Body of pancreas (tissue), 4 donors: ENCODE data around the gene RAB11FIP4. TPM values are rescaled to one million over a fixed set of nuclear protein-coding genes. Genes with fewer than 3 reads are reported as not detected.

Source experiments
- ATAC-seq: fragments of 150-250 bp; one replicate; pipeline ENCODE4 v1.9.1; 2016
- DNase-seq, 4 donors: peaks; one replicate each; pipeline ENCODE4 v3.0.0-alpha.2; 2019
- H3K27ac ChIP-seq, 4 donors: fragments of 200-600 bp; sonication (generic); 1 replicate in 3 of 4; 2 replicates in 1 of 4; pipeline versions ENCODE4 v1.5.1 to v1.6.1; 2016 to 2019; ENCODE audit warnings: mild to moderate bottlenecking in 1 of 4, mixed read lengths in 1 of 4, moderate library complexity in 1 of 4
- H3K27me3 ChIP-seq, 2 donors: fragments of 200-600 bp; sonication (generic); one replicate each; pipeline ENCODE4 v1.6.0; 2016; ENCODE audit warnings: mild to moderate bottlenecking in 1 of 2
- H3K36me3 ChIP-seq, 2 donors: fragments of 200-600 bp; sonication (generic); replicated peaks in 1 of 2; 2 replicates each; pipeline ENCODE4 v1.5.1; 2016; ENCODE audit warnings: low read depth in 2 of 2; ENCODE audit not compliant: insufficient read depth in 1 of 2
- H3K4me1 ChIP-seq: fragments of 200-600 bp; sonication (generic); one replicate; pipeline ENCODE4 v1.6.0; 2016
- H3K4me3 ChIP-seq, 2 donors: fragments of 200-600 bp; sonication (generic); 1 replicate in 1 of 2; 2 replicates in 1 of 2; pipeline ENCODE4 v1.5.1; 2016 to 2019
- H3K9me3 ChIP-seq, 3 donors: fragments of 200-600 bp; sonication (generic); 1 replicate in 2 of 3; 2 replicates in 1 of 3; pipeline ENCODE4 v1.5.1; 2016
- POLR2A ChIP-seq, 3 donors: fragments of 450-650 bp; IDR thresholded peaks; one replicate each; pipeline ENCODE4 v1.6.1; 2016; ENCODE audit warnings: antibody characterized with exemption in 3 of 3, mild to moderate bottlenecking in 2 of 3
- WGBS, 2 donors: methylation state at CpG; one replicate each; pipeline ENCODE4 v1.1.5; 2017; 5-methylcytosine and 5-hydroxymethylcytosine counted together
- intact Hi-C: fragments of 100-400 bp; cut with DNase I; formaldehyde crosslinking; loops from one replicate; pipeline ENCODE4 v1.15.1; 2023
- total RNA-seq, 2 donors: library from RNA; depleted of rRNA; stranded (reverse); fragments of >200 nt; gene quantifications; one replicate each; pipeline ENCODE4 v1.1.0, GENCODE V29; 2016
- TF ChIP-seq, protein P1 (sequence below), 7 experiments: fragments of 450-650 bp in 4 of 7; fragments of 200-600 bp in 3 of 7; sonication (generic) in 3 of 7; IDR thresholded peaks; one replicate each; pipeline ENCODE4 v1.5.1; 2016 to 2019; ENCODE audit warnings: antibody characterized with exemption in 7 of 7

Gene RAB11FIP4
- total RNA-seq, 2 donors from 2014 or later = 37.2 to 38.7 TPM

GRCh38 chr17:31398381-31399311 is 7.2 kb downstream of the RAB11FIP4 start:
- no peaks in the 10 kb centered on the region for H3K36me3 ChIP-seq
- DNase-seq (peak in 1 of 4 donors; percentile 8), ATAC-seq (no peak)
- no peak overlapping the region for H3K27ac ChIP-seq
- 74% methylated on average over 18 to 20 of the region's 21 CpGs for WGBS, 2 donors
- H3K9me3 ChIP-seq = no peaks in the 10 kb centered on the region
- TF ChIP-seq, protein P1, sequence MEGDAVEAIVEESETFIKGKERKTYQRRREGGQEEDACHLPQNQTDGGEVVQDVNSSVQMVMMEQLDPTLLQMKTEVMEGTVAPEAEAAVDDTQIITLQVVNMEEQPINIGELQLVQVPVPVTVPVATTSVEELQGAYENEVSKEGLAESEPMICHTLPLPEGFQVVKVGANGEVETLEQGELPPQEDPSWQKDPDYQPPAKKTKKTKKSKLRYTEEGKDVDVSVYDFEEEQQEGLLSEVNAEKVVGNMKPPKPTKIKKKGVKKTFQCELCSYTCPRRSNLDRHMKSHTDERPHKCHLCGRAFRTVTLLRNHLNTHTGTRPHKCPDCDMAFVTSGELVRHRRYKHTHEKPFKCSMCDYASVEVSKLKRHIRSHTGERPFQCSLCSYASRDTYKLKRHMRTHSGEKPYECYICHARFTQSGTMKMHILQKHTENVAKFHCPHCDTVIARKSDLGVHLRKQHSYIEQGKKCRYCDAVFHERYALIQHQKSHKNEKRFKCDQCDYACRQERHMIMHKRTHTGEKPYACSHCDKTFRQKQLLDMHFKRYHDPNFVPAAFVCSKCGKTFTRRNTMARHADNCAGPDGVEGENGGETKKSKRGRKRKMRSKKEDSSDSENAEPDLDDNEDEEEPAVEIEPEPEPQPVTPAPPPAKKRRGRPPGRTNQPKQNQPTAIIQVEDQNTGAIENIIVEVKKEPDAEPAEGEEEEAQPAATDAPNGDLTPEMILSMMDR (IDR thresholded peaks at IDR 0.05) = no peak
- no peak for TF ChIP-seq POLR2A (IDR thresholded peaks at IDR 0.05)
- no peak overlapping the region for H3K4me3 ChIP-seq
- no peaks in the 10 kb centered on the region for H3K4me1 ChIP-seq
- intact Hi-C loops = no loop called here
- H3K27me3 ChIP-seq = no peaks in the 10 kb centered on the region

DNA sequence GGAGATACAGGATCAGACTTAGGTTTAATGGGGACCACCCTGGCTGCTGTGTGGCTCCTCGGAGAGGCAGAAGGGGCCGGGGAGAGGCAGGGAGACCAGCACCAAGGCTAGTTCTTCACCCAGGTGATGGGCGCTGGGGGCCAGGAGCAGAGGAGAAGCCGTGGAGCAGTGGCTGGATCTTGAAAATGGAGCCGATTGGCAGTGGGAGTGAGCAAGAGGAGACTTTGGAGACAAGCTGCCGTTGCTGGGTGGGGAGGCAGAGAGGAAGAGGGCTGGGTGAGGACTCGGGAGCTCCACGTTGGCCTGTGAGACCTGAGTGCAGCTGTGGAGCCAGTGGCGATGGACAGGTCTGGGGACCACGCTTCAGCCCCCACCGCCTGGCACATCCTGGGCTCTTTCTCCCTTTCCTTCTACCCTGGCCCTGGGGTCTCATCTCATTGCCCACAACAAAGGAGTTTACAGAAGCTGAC is 9.0 kb downstream of the RAB11FIP4 start:
- no peaks in the 10 kb centered on the region for H3K27me3 ChIP-seq
- no peaks in the 10 kb centered on the region for H3K36me3 ChIP-seq
- no peaks in the 10 kb centered on the region for H3K4me1 ChIP-seq
- DNase-seq (peak in 1 of 4 donors; percentile 6), ATAC-seq (no peak)
- no peaks in the 10 kb centered on the region for H3K9me3 ChIP-seq
- intact Hi-C loops = no loop called here
- no peak overlapping the region for H3K4me3 ChIP-seq
- no peak for TF ChIP-seq POLR2A (IDR thresholded peaks at IDR 0.05)
- TF ChIP-seq, protein P1 (IDR thresholded peaks at IDR 0.05) = no peak
- 35 to 54% methylated on average over 9 to 11 of the region's 11 CpGs for WGBS, 2 donors
- H3K27ac ChIP-seq = no peak overlapping the region

GRCh38 chr17:31401456-31402254 is 10.2 kb downstream of the RAB11FIP4 start:
- Histone ChIP-seq H3K27me3 (no peaks in the 10 kb centered on the region), H3K9me3 (no peaks in the 10 kb centered on the region), H3K4me1 (no peaks in the 10 kb centered on the region), H3K36me3 (no peaks in the 10 kb centered on the region), H3K4me3 (no peak overlapping the region), H3K27ac (no peak overlapping the region)
- 78 to 86% methylated on average over 10 to 11 of the region's 11 CpGs for WGBS, 2 donors
- ATAC-seq (no peak), DNase-seq (peak in 1 of 4 donors; percentile 9)
- intact Hi-C loops = no loop called here
- TF ChIP-seq POLR2A (IDR thresholded peaks at IDR 0.05) = no peak
- TF ChIP-seq, protein P1 (IDR thresholded peaks at IDR 0.05) = no peak

- Histone ChIP-seq H3K27me3 (no peaks in the 10 kb centered on the region), H3K9me3 (no peaks in the 10 kb centered on the region), H3K4me1 (no peaks in the 10 kb centered on the region), H3K36me3 (no peaks in the 10 kb centered on the region), H3K27ac (no peak overlapping the region), H3K4me3 (no peak overlapping the region)
- WGBS, 2 donors = 69 to 78% methylated on average over 19 of the region's 19 CpGs
- TF ChIP-seq, protein P1 (IDR thresholded peaks at IDR 0.05) = no peak
- no peak for TF ChIP-seq POLR2A (IDR thresholded peaks at IDR 0.05)
- intact Hi-C loops = no loop called here
- DNase-seq (peak in 1 of 4 donors; percentile 5), ATAC-seq (no peak)
Measured at GRCh38 chr17:31404028-31404949, 12.8 kb downstream of the RAB11FIP4 start.
